Cardiac septum (tissue), 1 donor: ENCODE measurements around the gene CHN1. TPM values are rescaled to one million over a fixed set of nuclear protein-coding genes. Genes with fewer than 3 reads are reported as not detected.
A peak's percentile ranks its signal among the peaks of the same experiment; 100 is the strongest.

ENCODE experiments used
- DNase-seq: peaks from one replicate; pipeline ENCODE4 v3.0.0-alpha.2; 2020; ENCODE audit warnings: low spot score
- intact Hi-C: fragments of 100-400 bp; cut with DNase I; formaldehyde crosslinking; loops from one replicate; pipeline ENCODE4 v1.14.0; 2022
- total RNA-seq: library from RNA; stranded (reverse); fragmentation: NEBNext Ultra II Directional; extraction: Animal tissue kit (Norgen Biotek cat#: 25700); gene quantifications from one replicate; pipeline ENCODE4 v1.2.1, GENCODE V29; 2021
- donor health status: DM: no; HTN: no; CAD: no.

CHN1 gene
- total RNA-seq, 1 donor from 2014 or later, result 23.8 TPM

GRCh38 chr2:174780856-174781255 is 224.3 kb downstream of the CHN1 start:
- no peak for DNase-seq
- intact Hi-C loops, result no loop called here

GRCh38 chr2:174780191-174780840 is 224.9 kb downstream of the CHN1 start:
- DNase-seq, result no peak
- intact Hi-C loops, result no loop called here

GRCh38 chr2:174779361-174779928 is 225.7 kb downstream of the CHN1 start:
- no peak for DNase-seq
- intact Hi-C loops, result loop anchor here (10.0 kb wide), 1 partner anchor 325 kb away; no protein-coding TSS in a partner anchor

- intact Hi-C loops, result loop anchor here (10.0 kb wide), 1 partner anchor 326 kb away; no protein-coding TSS in a partner anchor
- peak; percentile 85 for DNase-seq
Measured at GRCh38 chr2:174778085-174778981, 226.8 kb downstream of the CHN1 start.

GRCh38 chr2:174777347-174778084 is 227.7 kb downstream of the CHN1 start:
- no peak for DNase-seq
- intact Hi-C loops, result loop anchor here (10.0 kb wide), 1 partner anchor 327 kb away; no protein-coding TSS in a partner anchor

GRCh38 chr2:174776675-174777074 is 228.5 kb downstream of the CHN1 start:
- intact Hi-C loops, result loop anchor here (10.0 kb wide), 1 partner anchor 328 kb away; no protein-coding TSS in a partner anchor
- no peak for DNase-seq

GRCh38 chr2:174776223-174776622 is 229.0 kb downstream of the CHN1 start:
- intact Hi-C loops, result loop anchor here (10.0 kb wide), 1 partner anchor 329 kb away; no protein-coding TSS in a partner anchor
- DNase-seq, result no peak

GRCh38 chr2:174775571-174775980 is 229.6 kb downstream of the CHN1 start:
- no peak for DNase-seq
- intact Hi-C loops, result loop anchor here (10.0 kb wide), 1 partner anchor 329 kb away; no protein-coding TSS in a partner anchor

GRCh38 chr2:174774886-174775285 is 230.3 kb downstream of the CHN1 start:
- intact Hi-C loops, result loop anchor here (10.0 kb wide), 1 partner anchor 330 kb away; no protein-coding TSS in a partner anchor
- no peak for DNase-seq

- DNase-seq, result no peak
- intact Hi-C loops, result loop anchor here (10.0 kb wide), 1 partner anchor 332 kb away; no protein-coding TSS in a partner anchor
Measured at GRCh38 chr2:174773215-174773614, 232.0 kb downstream of the CHN1 start.

- intact Hi-C loops, result loop anchor here (10.0 kb wide), 1 partner anchor 332 kb away; no protein-coding TSS in a partner anchor
- DNase-seq, result no peak
Measured at GRCh38 chr2:174772472-174772801, 232.7 kb downstream of the CHN1 start.

GRCh38 chr2:174771631-174772471 is 233.3 kb downstream of the CHN1 start:
- intact Hi-C loops, result loop anchor here (1.0 to 10.0 kb wide), 4 partner anchors 21 to 333 kb away; no protein-coding TSS in a partner anchor
- peak; percentile 84 for DNase-seq

- intact Hi-C loops, result loop anchor here (1.0 to 10.0 kb wide), 4 partner anchors 20 to 334 kb away; no protein-coding TSS in a partner anchor
- DNase-seq, result no peak
Measured at GRCh38 chr2:174771136-174771535, 234.0 kb downstream of the CHN1 start.

GRCh38 chr2:174768557-174768956 is 236.6 kb downstream of the CHN1 start:
- intact Hi-C loops, result no loop called here
- DNase-seq, result no peak

- intact Hi-C loops, result no loop called here
- DNase-seq, result no peak
Measured at GRCh38 chr2:174766271-174766670, 238.9 kb downstream of the CHN1 start.

GRCh38 chr2:174765576-174765975 is 239.6 kb downstream of the CHN1 start:
- no peak for DNase-seq
- intact Hi-C loops, result no loop called here

- DNase-seq, result no peak
- intact Hi-C loops, result no loop called here
Measured at GRCh38 chr2:174764280-174765255, 240.6 kb downstream of the CHN1 start, which contains the start of gene CHRNA1. CHRNA1 (minus strand) TSS chr2:174764472; CDS start chr2:174764394, 78 bp downstream.
